GM12872 (cell line): Measurements from ENCODE around the gene AFAP1L2.

ENCODE experiments used
- TF ChIP-seq, protein P1 (sequence below): IDR thresholded peaks from 3 replicates; pipeline ENCODE4 v1.5.1; 2011; ENCODE audit warnings: low read depth, mild to moderate bottlenecking, low read length, moderate library complexity; ENCODE audit not compliant: insufficient read depth

Gene AFAP1L2

DNA sequence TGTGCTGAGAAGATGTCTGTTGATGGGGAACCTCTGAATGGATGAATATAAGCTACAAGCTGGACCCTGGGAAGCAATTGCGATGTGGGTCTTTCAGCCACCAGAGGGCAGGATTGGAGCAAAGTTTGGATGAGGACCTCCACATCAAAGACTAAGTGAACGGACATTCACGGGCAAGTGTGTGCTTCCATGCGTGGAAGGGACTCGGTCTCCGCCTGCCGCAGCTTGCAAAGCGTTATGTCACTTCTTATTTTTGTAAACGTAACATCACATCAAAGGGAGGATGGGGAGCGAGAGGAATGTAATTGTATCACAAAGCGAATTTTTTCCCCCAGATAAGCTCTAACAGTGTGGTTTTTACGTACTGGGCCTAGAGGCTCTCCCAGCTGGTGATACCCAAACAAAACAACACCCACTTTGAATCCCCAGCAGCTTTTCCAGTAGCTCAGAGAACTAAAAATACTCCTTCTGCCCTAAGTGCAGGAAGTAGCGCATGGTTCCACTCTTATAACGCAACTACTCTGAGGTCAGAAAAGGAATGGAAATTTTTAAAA, 100.2 kb downstream of the AFAP1L2 start:
- TF ChIP-seq, protein P1, sequence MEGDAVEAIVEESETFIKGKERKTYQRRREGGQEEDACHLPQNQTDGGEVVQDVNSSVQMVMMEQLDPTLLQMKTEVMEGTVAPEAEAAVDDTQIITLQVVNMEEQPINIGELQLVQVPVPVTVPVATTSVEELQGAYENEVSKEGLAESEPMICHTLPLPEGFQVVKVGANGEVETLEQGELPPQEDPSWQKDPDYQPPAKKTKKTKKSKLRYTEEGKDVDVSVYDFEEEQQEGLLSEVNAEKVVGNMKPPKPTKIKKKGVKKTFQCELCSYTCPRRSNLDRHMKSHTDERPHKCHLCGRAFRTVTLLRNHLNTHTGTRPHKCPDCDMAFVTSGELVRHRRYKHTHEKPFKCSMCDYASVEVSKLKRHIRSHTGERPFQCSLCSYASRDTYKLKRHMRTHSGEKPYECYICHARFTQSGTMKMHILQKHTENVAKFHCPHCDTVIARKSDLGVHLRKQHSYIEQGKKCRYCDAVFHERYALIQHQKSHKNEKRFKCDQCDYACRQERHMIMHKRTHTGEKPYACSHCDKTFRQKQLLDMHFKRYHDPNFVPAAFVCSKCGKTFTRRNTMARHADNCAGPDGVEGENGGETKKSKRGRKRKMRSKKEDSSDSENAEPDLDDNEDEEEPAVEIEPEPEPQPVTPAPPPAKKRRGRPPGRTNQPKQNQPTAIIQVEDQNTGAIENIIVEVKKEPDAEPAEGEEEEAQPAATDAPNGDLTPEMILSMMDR, result peak; percentile 85

DNA sequence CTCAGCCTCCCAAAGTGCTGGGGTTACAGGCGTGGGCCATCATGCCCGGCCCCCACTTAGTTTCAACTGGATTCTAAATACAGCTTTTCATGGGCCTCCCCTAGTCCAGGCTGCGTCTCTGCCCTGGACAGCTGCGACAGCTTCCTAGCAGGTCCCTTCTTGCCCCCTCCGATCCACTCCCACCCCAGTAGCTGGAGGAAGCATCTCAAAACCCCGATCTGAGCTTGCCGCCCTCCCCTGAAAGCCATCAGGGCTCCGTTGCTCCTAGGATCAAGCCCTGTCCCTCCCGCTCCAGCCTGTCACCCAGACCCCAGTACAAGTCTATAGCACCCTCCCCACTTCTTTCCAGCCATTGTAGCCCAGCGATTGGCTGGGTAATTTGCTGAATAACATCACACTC, 100.7 kb downstream of the AFAP1L2 start:
- TF ChIP-seq, protein P1, result no peak

DNA sequence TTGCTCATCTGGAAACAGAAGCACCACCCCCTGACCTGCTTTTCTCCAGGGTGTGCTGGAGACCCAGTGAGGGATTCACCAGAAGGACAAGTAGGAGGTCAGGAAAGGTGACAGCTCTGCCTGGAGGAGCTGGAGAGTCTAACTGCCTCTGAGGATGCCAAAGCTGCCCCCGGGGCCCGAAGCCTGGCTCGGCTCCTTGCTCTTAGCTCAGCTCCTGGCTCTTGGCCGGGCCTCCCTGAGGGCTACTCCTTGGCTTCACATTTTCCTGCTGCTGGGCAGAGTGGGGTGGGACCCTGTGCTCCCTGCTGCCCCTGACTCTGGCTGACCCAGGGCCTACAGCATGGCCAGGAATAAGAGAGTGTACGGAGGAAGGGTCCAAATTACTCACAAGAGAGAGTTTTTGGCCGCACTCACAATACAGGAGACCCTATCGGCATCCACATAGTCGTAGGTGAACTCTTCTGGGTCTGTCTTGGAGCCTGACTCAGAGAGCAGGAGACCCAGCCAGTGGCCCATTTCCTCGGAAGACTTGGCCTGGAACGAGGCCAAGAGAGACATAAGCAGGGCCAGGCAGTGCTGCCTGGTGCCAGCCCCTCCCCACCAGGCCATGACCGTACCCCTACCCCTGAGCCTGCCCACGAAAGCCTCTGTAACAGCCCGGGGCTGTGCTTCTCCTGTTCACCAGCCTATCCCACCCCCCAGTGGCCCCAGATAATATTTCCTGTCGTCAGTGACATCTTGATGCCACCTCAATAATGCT, 102.2 kb downstream of the AFAP1L2 start:
- TF ChIP-seq, protein P1, result no peak

DNA sequence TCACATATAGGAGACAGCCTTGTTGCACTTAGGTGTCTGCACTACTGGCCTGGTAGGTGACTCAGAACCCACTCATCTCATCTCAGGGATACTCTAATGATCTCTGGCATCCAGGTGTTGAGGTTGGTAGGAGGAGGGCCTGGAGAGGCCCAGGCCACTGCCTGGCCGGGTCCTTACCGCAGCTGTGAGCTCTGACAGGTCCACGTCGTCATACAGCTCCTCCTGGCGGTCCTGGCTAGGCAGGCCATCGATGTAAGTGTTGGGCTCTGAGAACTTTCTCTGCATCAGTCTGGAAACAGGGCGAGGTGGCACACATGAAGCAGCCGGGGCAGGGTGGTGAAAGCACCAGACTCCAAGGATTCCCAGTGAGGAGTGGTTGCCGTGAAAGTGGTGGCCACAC, 103.1 kb downstream of the AFAP1L2 start:
- TF ChIP-seq, protein P1, result no peak

DNA sequence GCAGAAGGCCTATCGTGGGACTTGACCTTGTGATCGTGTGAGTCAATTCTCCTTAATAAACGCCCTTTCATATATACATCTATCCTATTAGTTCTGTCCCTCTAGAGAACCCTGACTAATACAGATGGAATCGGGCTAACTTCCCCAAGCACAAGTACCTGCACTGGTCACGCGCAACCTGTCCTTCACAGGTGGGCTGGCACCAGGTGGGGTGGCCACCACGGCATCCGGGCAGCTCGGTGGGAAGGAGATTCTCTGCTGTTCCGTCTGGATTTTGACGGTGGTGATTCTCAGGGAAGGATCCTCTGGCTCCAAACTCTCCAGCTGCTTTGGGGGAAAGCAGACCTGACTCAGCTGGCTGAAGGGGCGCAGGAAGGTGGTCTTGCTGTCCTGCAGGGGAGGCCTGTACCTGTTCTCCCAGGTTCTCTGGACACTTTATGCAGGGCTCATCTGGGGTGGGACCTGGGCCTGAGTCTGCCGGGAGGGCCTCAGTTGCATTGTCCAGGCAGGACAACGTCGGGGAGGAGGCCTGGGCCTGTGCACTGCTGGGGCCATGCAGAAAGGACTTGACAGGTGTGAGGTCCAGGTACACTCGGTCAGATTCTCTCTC, 104.2 kb downstream of the AFAP1L2 start:
- TF ChIP-seq, protein P1, result no peak

DNA sequence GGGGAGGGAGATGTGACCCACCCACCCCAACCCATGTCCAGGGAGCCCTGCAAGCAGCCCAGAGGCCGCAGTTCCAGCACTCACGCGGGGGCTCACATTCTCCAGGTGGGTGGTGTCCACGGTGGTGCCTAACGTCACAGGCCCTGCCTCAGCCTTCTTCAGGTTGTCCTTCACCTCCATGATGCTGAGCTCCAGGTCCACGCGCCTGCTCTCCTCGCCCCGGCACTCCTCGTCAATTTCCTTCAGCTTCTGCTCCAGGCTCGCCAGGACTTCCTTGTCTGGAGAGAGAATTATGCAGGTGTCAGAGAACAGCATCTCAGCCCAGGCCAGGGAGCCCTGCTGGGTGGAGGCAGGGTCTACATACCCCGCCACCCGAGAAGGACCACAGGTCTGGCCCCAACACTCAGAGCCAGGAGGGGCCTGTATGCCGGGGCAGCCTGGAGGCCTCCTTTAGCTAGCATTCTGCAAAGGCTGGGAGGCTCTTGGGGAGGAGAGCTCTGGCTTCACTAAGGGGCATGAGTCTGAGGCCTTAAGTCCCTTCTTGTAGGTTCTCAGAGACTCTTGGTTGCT, 107.1 kb downstream of the AFAP1L2 start:
- TF ChIP-seq, protein P1, result no peak

DNA sequence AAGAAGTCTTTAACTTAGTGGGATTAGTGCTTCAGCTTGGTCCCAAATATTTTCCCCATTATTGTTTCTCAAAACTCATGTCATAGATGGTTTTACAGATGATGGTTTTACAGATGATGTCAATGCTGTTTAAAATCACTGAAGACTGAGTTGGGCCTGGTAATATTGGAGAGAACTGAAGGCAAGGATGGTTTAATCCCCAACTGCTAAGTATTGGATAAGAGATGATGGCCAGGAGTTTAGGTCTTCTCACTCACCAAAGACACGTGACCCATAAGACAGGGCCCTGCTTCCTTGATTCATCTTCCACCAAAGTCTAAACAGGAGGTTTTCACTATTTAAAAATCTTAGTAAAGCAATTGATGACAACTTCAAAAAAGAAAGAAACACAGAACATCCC, 108.9 kb downstream of the AFAP1L2 start:
- TF ChIP-seq, protein P1, result no peak
